Right lobe of liver (tissue), 6 donors: ENCODE data around the gene SRRM4. TPM values are rescaled to one million over a fixed set of nuclear protein-coding genes. Genes with fewer than 3 reads are reported as not detected.

Source experiments
- ATAC-seq, 4 donors: fragments of 200-7000 bp; cut with Tn5 transposase; one replicate each; pipeline ENCODE4 v1.9.1; 2020; ENCODE audit warnings: mild to moderate bottlenecking in 4 of 4, moderate library complexity in 4 of 4
- DNase-seq, 3 donors: peaks; one replicate each; pipeline ENCODE4 v3.0.0-alpha.2; 2020
- H3K27ac ChIP-seq, 3 donors: fragments of 200-600 bp; one replicate each; pipeline ENCODE4 v1.8.0; 2022
- H3K27me3 ChIP-seq, 2 donors: fragments of 200-600 bp; one replicate each; pipeline ENCODE4 v1.8.0; 2022
- H3K36me3 ChIP-seq, 4 donors: fragments of 200-600 bp; sonication (generic) in 1 of 4; one replicate each; pipeline versions ENCODE4 v1.5.1 to v1.8.0; 2017 to 2022; ENCODE audit warnings: control low read depth in 1 of 4
- H3K4me1 ChIP-seq, 4 donors: fragments of 200-600 bp; sonication (generic) in 1 of 4; one replicate each; pipeline versions ENCODE4 v1.5.1 to v1.8.0; 2017 to 2022; ENCODE audit warnings: control low read depth in 1 of 4
- H3K4me3 ChIP-seq, 3 donors: fragments of 200-600 bp; one replicate each; pipeline ENCODE4 v1.8.0; 2022
- H3K9me3 ChIP-seq, 4 donors: fragments of 200-600 bp; sonication (generic) in 1 of 4; one replicate each; pipeline versions ENCODE4 v1.5.1 to v1.8.0; 2017 to 2022; ENCODE audit warnings: control low read depth in 1 of 4
- CTCF ChIP-seq, 4 donors: fragments of 200-600 bp in 3 of 4; fragments of 450-650 bp in 1 of 4; IDR thresholded peaks; one replicate each; pipeline versions ENCODE4 v1.5.1 to v1.8.0; 2016 to 2022; ENCODE audit warnings: antibody characterized with exemption in 4 of 4, mild to moderate bottlenecking in 2 of 4
- POLR2A ChIP-seq: fragments of 450-650 bp; IDR thresholded peaks from one replicate; pipeline ENCODE4 v1.6.1; 2017; ENCODE audit warnings: antibody characterized with exemption, mild to moderate bottlenecking
- WGBS: methylation state at CpG from one replicate; pipeline ENCODE4 v1.1.6; 2018; ENCODE audit warnings: low coverage, low lambda C conversion rate; ENCODE audit not compliant: insufficient coverage; ENCODE audit errors: missing lambda C conversion rate; 5-methylcytosine and 5-hydroxymethylcytosine counted together
- intact Hi-C, 2 donors: fragments of 100-400 bp; cut with DNase I; formaldehyde crosslinking; loops; one replicate each; pipeline versions ENCODE4 v1.11.2 to v1.14.1; 2022
- total RNA-seq, 6 experiments: library from RNA; depleted of rRNA in 2 of 6; stranded (reverse); fragments of >200 nt in 2 of 6; fragmentation: NEBNext Ultra II Directional in 3 of 6; extraction: Animal tissue kit (Norgen Biotek cat#: 25700) in 3 of 6; gene quantifications; one replicate each; pipeline versions ENCODE4 v1.1.0 to v1.2.4, GENCODE V29; 2016 to 2023
- donor health status: DM: no; HTN: yes; CAD: no.
- donor health status: DM: no; HTN: no; CAD: no.
- donor health status: DM: no; HTN: no; CAD: no.
- donor health status: DM: no; HTN: yes; CAD: no.
- donor health status: DM: no; HTN: yes; CAD: no.

SRRM4 gene
- total RNA-seq, 6 experiments from 2014 or later, result not detected

- ATAC-seq (no peak), DNase-seq (no peak)
- intact Hi-C loops, result no loop called here
- Histone ChIP-seq H3K36me3 (no peaks in the 10 kb centered on the region), H3K27me3 (no peaks in the 10 kb centered on the region), H3K4me1 (no peaks in the 10 kb centered on the region), H3K9me3 (no peaks in the 10 kb centered on the region), H3K4me3 (no peak overlapping the region), H3K27ac (no peak overlapping the region)
- TF ChIP-seq CTCF (IDR thresholded peaks at IDR 0.05) (no peak), POLR2A (no peak)
- WGBS, result 20% methylated on average over 1 of the region's 2 CpGs
Observed at GRCh38 chr12:119139448-119139847, 158.1 kb downstream of the SRRM4 start.

- Histone ChIP-seq H3K27me3 (no peaks in the 10 kb centered on the region), H3K27ac (no peak overlapping the region), H3K4me1 (no peaks in the 10 kb centered on the region), H3K9me3 (no peaks in the 10 kb centered on the region), H3K4me3 (no peak overlapping the region), H3K36me3 (no peaks in the 10 kb centered on the region)
- TF ChIP-seq CTCF (IDR thresholded peaks at IDR 0.05) (no peak), POLR2A (no peak)
- WGBS, result 42% methylated on average over 3 of the region's 13 CpGs
- intact Hi-C loops, result no loop called here
- ATAC-seq, result no peak
- no peak for DNase-seq
Observed at GRCh38 chr12:119145367-119145766, 164.0 kb downstream of the SRRM4 start.

- Histone ChIP-seq H3K4me3 (no peak overlapping the region), H3K9me3 (no peaks in the 10 kb centered on the region), H3K36me3 (no peaks in the 10 kb centered on the region), H3K4me1 (no peaks in the 10 kb centered on the region), H3K27ac (no peak overlapping the region), H3K27me3 (no peaks in the 10 kb centered on the region)
- 42% methylated on average over 2 of the region's 2 CpGs for WGBS
- intact Hi-C loops, result no loop called here
- ATAC-seq (no peak), DNase-seq (no peak)
- TF ChIP-seq CTCF (IDR thresholded peaks at IDR 0.05) (no peak), POLR2A (no peak)
Observed at GRCh38 chr12:119147847-119148448, 166.6 kb downstream of the SRRM4 start.

GRCh38 chr12:119149270-119149669, 167.9 kb downstream of the SRRM4 start:
- Histone ChIP-seq H3K36me3 (no peaks in the 10 kb centered on the region), H3K9me3 (no peaks in the 10 kb centered on the region), H3K4me3 (no peak overlapping the region), H3K27ac (no peak overlapping the region), H3K4me1 (no peaks in the 10 kb centered on the region), H3K27me3 (no peaks in the 10 kb centered on the region)
- intact Hi-C loops, result no loop called here
- TF ChIP-seq POLR2A (no peak), CTCF (IDR thresholded peaks at IDR 0.05) (no peak)
- whole genome bisulfite sequencing, result 74% methylated on average over 6 of the region's 7 CpGs
- ATAC-seq (no peak), DNase-seq (no peak)
